A549 (cell line): Measurements from ENCODE around the gene H2BK1. TPM values are rescaled to one million over a fixed set of nuclear protein-coding genes. Genes with fewer than 3 reads are reported as not detected.

Experiments used
- ATAC-seq, 2 experiments: fragments of 200-7000 bp in 1 of 2; fragments of >200 bp in 1 of 2; cut with Nextera tagmentation in 1 of 2; cut with Tn5 transposase in 1 of 2; 3 replicates each; pipeline versions ENCODE4 v1.8.0 to v1.9.1; 2018 to 2020; ENCODE audit warnings: mild to moderate bottlenecking in 1 of 2, moderate library complexity in 1 of 2
- CTCF ChIA-PET: fragments of 300-600 bp; sonication (Branson Sonifier 250); formaldehyde crosslinking; extraction: SDS; loops from one replicate; lab custom pipeline; 2021; ENCODE audit warnings: antibody characterized with exemption, inconsistent platforms; lab: Yijun Ruan, JAX
- POLR2A ChIA-PET: fragments of 350-600 bp; formaldehyde crosslinking; extraction: SDS; loops from one replicate; lab custom pipeline; 2021; ENCODE audit warnings: antibody characterized with exemption, inconsistent platforms; lab: Yijun Ruan, JAX
- DNase-seq, 2 experiments: peaks; one replicate each; pipeline versions ENCODE4 v3.0.0 to v3.0.0-alpha.2; 2011 to 2016; ENCODE audit warnings: low read depth in 1 of 2, low spot score in 1 of 2
- FAIRE-seq: peaks from 2 replicates; lab custom pipeline; 2011; peaks lifted over from hg19 to GRCh38; lab: Jason Lieb, UNC
- H3K27ac ChIP-seq, 2 experiments: fragments of >200 bp; sonication (Bioruptor Twin); formaldehyde crosslinking; 3 replicates each; pipeline ENCODE4 v1.5.1; 2016 to 2017
- H3K4me1 ChIP-seq: fragments of >200 bp; sonication (Bioruptor Twin); formaldehyde crosslinking; 3 replicates; pipeline ENCODE4 v1.6.1; 2016
- H3K4me2 ChIP-seq: fragments of >200 bp; sonication (Bioruptor Twin); formaldehyde crosslinking; 3 replicates; pipeline ENCODE4 v1.6.1; 2016
- H3K4me3 ChIP-seq: fragments of >200 bp; sonication (Bioruptor Twin); formaldehyde crosslinking; 3 replicates; pipeline ENCODE4 v1.5.1; 2016
- H3K9me3 ChIP-seq: fragments of >200 bp; sonication (Bioruptor Twin); formaldehyde crosslinking; 3 replicates; pipeline ENCODE4 v1.6.1; 2016
- BCL3 ChIP-seq: fragments of >200 bp; sonication (Bioruptor Twin); formaldehyde crosslinking; IDR thresholded peaks from 3 replicates; pipeline ENCODE4 v1.6.1; 2016
- CBX2 ChIP-seq: fragments of 200-600 bp; sonication (generic); IDR thresholded peaks from 2 replicates; pipeline ENCODE4 v1.6.1; 2016; ENCODE audit warnings: low read depth, mild to moderate bottlenecking, borderline replicate concordance
- CEBPB ChIP-seq, 2 experiments: fragments of >200 bp in 1 of 2; sonication (Bioruptor Twin) in 1 of 2; formaldehyde crosslinking in 1 of 2; IDR thresholded peaks; 2 replicates each; pipeline ENCODE4 v1.6.1; 2012 to 2016
- CHD2 ChIP-seq: fragments of 150-350 bp; IDR thresholded peaks from 2 replicates; pipeline ENCODE4 v1.6.1; 2014; ENCODE audit warnings: low read length; ENCODE audit not compliant: partially characterized antibody
- CHD4 ChIP-seq: fragments of 200-600 bp; sonication (generic); IDR thresholded peaks from 2 replicates; pipeline ENCODE4 v1.6.1; 2016; ENCODE audit warnings: antibody characterized with exemption, mild to moderate bottlenecking, borderline replicate concordance
- EP300 ChIP-seq, 2 experiments: fragments of >200 bp; sonication (Bioruptor Twin); formaldehyde crosslinking; IDR thresholded peaks; 2 replicates in 1 of 2; 3 replicates in 1 of 2; pipeline ENCODE4 v1.6.1; 2016 to 2017
- ESRRA ChIP-seq: fragments of 150-350 bp; IDR thresholded peaks from 2 replicates; pipeline ENCODE4 v1.6.1; 2014; ENCODE audit warnings: mild to moderate bottlenecking, low read length, borderline replicate concordance
- FOSB ChIP-seq: fragments of 250-450 bp; sonication (Bioruptor Pico); IDR thresholded peaks from 2 replicates; pipeline ENCODE4 v1.5.0; 2020; ENCODE audit warnings: mild to moderate bottlenecking, moderate library complexity
- FOSL2 ChIP-seq, 2 experiments: fragments of 450-650 bp in 1 of 2; fragments of >200 bp in 1 of 2; sonication (Bioruptor Twin) in 1 of 2; formaldehyde crosslinking; IDR thresholded peaks; 2 replicates each; pipeline versions ENCODE4 v1.5.0 to v1.6.1; 2016 to 2020; ENCODE audit warnings: mild to moderate bottlenecking in 1 of 2, moderate library complexity in 1 of 2
- FOXS1 ChIP-seq: fragments of 250-450 bp; sonication (Bioruptor Pico); IDR thresholded peaks from 2 replicates; pipeline ENCODE4 v1.5.0; 2020; ENCODE audit warnings: mild to moderate bottlenecking, moderate library complexity
- GATA3 ChIP-seq: IDR thresholded peaks from 2 replicates; pipeline ENCODE4 v1.6.1; 2012; ENCODE audit warnings: borderline replicate concordance
- HEYL ChIP-seq: fragments of 250-450 bp; sonication (Bioruptor Pico); IDR thresholded peaks from 2 replicates; pipeline ENCODE4 v1.8.0; 2021; ENCODE audit warnings: mild to moderate bottlenecking, moderate library complexity
- HOXA7 ChIP-seq: fragments of 250-450 bp; sonication (Bioruptor Pico); IDR thresholded peaks from 2 replicates; pipeline ENCODE4 v1.5.0; 2020; ENCODE audit warnings: mild to moderate bottlenecking, moderate library complexity
- HOXB5 ChIP-seq: fragments of 250-450 bp; sonication (Bioruptor Pico); IDR thresholded peaks from 2 replicates; pipeline ENCODE4 v1.5.0; 2020; ENCODE audit warnings: mild to moderate bottlenecking, moderate library complexity
- JUN ChIP-seq, 2 experiments: fragments of >200 bp; sonication (Bioruptor Twin); formaldehyde crosslinking; IDR thresholded peaks; 2 replicates in 1 of 2; 3 replicates in 1 of 2; pipeline ENCODE4 v1.6.1; 2016 to 2017
- JUNB ChIP-seq: fragments of >200 bp; sonication (Bioruptor Twin); formaldehyde crosslinking; IDR thresholded peaks from 2 replicates; pipeline ENCODE4 v1.6.1; 2016
- MAZ ChIP-seq: fragments of 150-350 bp; IDR thresholded peaks from 2 replicates; pipeline ENCODE4 v1.6.1; 2014; ENCODE audit warnings: antibody characterized with exemption, low read depth, low read length, borderline replicate concordance
- NFE2L2 ChIP-seq: fragments of 150-350 bp; conservative IDR thresholded peaks from 2 replicates; pipeline ENCODE4 v1.6.1; 2014; ENCODE audit warnings: low read length
- NPAS2 ChIP-seq: fragments of 250-450 bp; sonication (Bioruptor Pico); IDR thresholded peaks from 2 replicates; pipeline ENCODE4 v1.8.0; 2022; ENCODE audit warnings: mild to moderate bottlenecking, moderate library complexity, borderline replicate concordance
- NR3C1 ChIP-seq: fragments of >200 bp; sonication (Bioruptor Twin); formaldehyde crosslinking; IDR thresholded peaks from 3 replicates; pipeline ENCODE4 v1.6.1; 2017
- PHF8 ChIP-seq: fragments of 200-600 bp; sonication (generic); IDR thresholded peaks from 2 replicates; pipeline ENCODE4 v1.6.1; 2016; ENCODE audit warnings: low read depth, mild to moderate bottlenecking, antibody characterized with exemption, moderate library complexity, borderline replicate concordance
- POLR2AphosphoS2 ChIP-seq: conservative IDR thresholded peaks from 2 replicates; pipeline ENCODE4 v1.6.1; 2012; ENCODE audit warnings: low read length, improper control_type of control experiment, inconsistent platforms
- RAD21 ChIP-seq, 2 experiments: fragments of >200 bp in 1 of 2; sonication (Bioruptor Twin) in 1 of 2; formaldehyde crosslinking in 1 of 2; IDR thresholded peaks in 1 of 2; conservative IDR thresholded peaks in 1 of 2; 2 replicates in 1 of 2; 3 replicates in 1 of 2; pipeline ENCODE4 v1.6.1; 2012 to 2018; ENCODE audit warnings: inconsistent platforms in 1 of 2
- RARB ChIP-seq: fragments of 250-450 bp; sonication (Bioruptor Pico); IDR thresholded peaks from 2 replicates; pipeline ENCODE4 v1.8.0; 2021; ENCODE audit warnings: mild to moderate bottlenecking, moderate library complexity
- RFX5 ChIP-seq: fragments of 450-650 bp; IDR thresholded peaks from 2 replicates; pipeline ENCODE4 v1.7.1; 2014; ENCODE audit warnings: antibody characterized with exemption, mild to moderate bottlenecking, moderate library complexity
- RNF2 ChIP-seq: fragments of 200-600 bp; sonication (generic); IDR thresholded peaks from 2 replicates; pipeline ENCODE4 v1.6.1; 2016; ENCODE audit warnings: low read depth, mild to moderate bottlenecking, antibody characterized with exemption, moderate library complexity, borderline replicate concordance
- SREBF2 ChIP-seq: fragments of 450-650 bp; IDR thresholded peaks from 2 replicates; pipeline ENCODE4 v1.6.1; 2014; ENCODE audit warnings: mild to moderate bottlenecking, moderate library complexity
- TP53 ChIP-seq: fragments of 250-450 bp; sonication (Bioruptor Pico); IDR thresholded peaks from 2 replicates; pipeline ENCODE4 v1.5.0; 2021; ENCODE audit warnings: mild to moderate bottlenecking, moderate library complexity
- ZFP36 ChIP-seq: fragments of 450-650 bp; IDR thresholded peaks from 2 replicates; pipeline ENCODE4 v1.6.1; 2014; ENCODE audit warnings: borderline replicate concordance; ENCODE audit not compliant: partially characterized antibody
- ZNF302 ChIP-seq: fragments of 250-450 bp; sonication (Bioruptor Pico); IDR thresholded peaks from 2 replicates; pipeline ENCODE4 v1.9.0; 2021; ENCODE audit warnings: inconsistent platforms, mild to moderate bottlenecking, moderate library complexity
- ZSCAN20 ChIP-seq: fragments of 250-450 bp; sonication (Bioruptor Pico); IDR thresholded peaks from 2 replicates; pipeline ENCODE4 v1.8.0; 2022; ENCODE audit warnings: mild to moderate bottlenecking, moderate library complexity
- WGBS: methylation state at CpG from one replicate; pipeline ENCODE4 v1.1.6; 2017; ENCODE audit errors: missing lambda C conversion rate; 5-methylcytosine and 5-hydroxymethylcytosine counted together
- polyA plus RNA-seq, 4 experiments: library from polyadenylated mRNA; depleted of rRNA in 3 of 4; stranded (reverse); fragments of >200 nt; fragmentation: RNase III in 1 of 4; extraction: RNeasy Plus Mini Kit Qiagen cat#74134 plus additional on column Dnase treatment in 1 of 4; gene quantifications; 2 replicates in 3 of 4; 3 replicates in 1 of 4; pipeline ENCODE4 v1.2.3, GENCODE V29; 2011 to 2017
- TF ChIP-seq, protein P1 (sequence below): fragments of >200 bp; sonication (Bioruptor Twin); formaldehyde crosslinking; IDR thresholded peaks from 2 replicates; pipeline ENCODE4 v1.6.1; 2016
- TF ChIP-seq, protein P2 (sequence below): IDR thresholded peaks from 2 replicates; pipeline ENCODE4 v1.6.1; 2012
- TF ChIP-seq, protein P3 (sequence below): fragments of 250-450 bp; sonication (Bioruptor Pico); IDR thresholded peaks from 2 replicates; pipeline ENCODE4 v1.5.0; 2021; ENCODE audit warnings: mild to moderate bottlenecking, moderate library complexity, borderline replicate concordance

The H2BK1 gene
- polyA plus RNA-seq, 2 of the 4 experiments (the other 2 are of a cell fraction) = not detected

- TF ChIP-seq HOXA7 (CRISPR knock-in tag) (no peak), JUNB (no peak), FOSL2 (IDR thresholded peaks at IDR 0.05) (no peak), FOSL2 (CRISPR knock-in tag; IDR thresholded peaks at IDR 0.05) (no peak), CHD4 (no peak), MAZ (no peak), RNF2 (no peak), NPAS2 (CRISPR knock-in tag) (no peak), PHF8 (no peak), CEBPB (IDR thresholded peaks at IDR 0.05) (no peak), ZFP36 (no peak), BCL3 (no peak), RARB (CRISPR knock-in tag) (no peak), RFX5 (no peak), GATA3 (no peak), POLR2AphosphoS2 (no peak), CBX2 (no peak), RAD21 (conservative IDR thresholded peaks at IDR 0.05 in 1 of 2, IDR thresholded peaks at IDR 0.05 in 1 of 2) (no peak)
- TF ChIP-seq, protein P1, sequence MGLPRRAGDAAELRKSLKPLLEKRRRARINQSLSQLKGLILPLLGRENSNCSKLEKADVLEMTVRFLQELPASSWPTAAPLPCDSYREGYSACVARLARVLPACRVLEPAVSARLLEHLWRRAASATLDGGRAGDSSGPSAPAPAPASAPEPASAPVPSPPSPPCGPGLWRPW = no peak
- TF ChIP-seq, protein P2, sequence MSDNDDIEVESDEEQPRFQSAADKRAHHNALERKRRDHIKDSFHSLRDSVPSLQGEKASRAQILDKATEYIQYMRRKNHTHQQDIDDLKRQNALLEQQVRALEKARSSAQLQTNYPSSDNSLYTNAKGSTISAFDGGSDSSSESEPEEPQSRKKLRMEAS = no peak
- TF ChIP-seq, protein P3, sequence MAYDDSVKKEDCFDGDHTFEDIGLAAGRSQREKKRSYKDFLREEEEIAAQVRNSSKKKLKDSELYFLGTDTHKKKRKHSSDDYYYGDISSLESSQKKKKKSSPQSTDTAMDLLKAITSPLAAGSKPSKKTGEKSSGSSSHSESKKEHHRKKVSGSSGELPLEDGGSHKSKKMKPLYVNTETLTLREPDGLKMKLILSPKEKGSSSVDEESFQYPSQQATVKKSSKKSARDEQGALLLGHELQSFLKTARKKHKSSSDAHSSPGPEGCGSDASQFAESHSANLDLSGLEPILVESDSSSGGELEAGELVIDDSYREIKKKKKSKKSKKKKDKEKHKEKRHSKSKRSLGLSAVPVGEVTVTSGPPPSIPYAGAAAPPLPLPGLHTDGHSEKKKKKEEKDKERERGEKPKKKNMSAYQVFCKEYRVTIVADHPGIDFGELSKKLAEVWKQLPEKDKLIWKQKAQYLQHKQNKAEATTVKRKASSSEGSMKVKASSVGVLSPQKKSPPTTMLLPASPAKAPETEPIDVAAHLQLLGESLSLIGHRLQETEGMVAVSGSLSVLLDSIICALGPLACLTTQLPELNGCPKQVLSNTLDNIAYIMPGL (CRISPR knock-in tag) = no peak
- TF ChIP-seq, all 56 proteins: peak for 0
- Histone ChIP-seq H3K4me2 (no peak overlapping the region), H3K27ac (no peak overlapping the region), H3K9me3 (no peaks in the 10 kb centered on the region), H3K4me3 (no peak overlapping the region), H3K4me1 (no peaks in the 10 kb centered on the region)
- no peak for DNase-seq
- ChIA-PET CTCF (interaction anchor here (1.2 to 2.1 kb wide), 7 partner anchors 11 to 96 kb away, joined by 3 to 6 read pairs (median 3); no protein-coding TSS in a partner anchor), POLR2A (no interaction called here)
- no peak for FAIRE-seq
- WGBS = 77% methylated on average over 7 of the region's 12 CpGs
- ATAC-seq = no peak
Observed at GRCh38 chr7:151207804-151208203, 2.5 kb downstream of the H2BK1 start.

GRCh38 chr7:151207315-151207714 is 3.0 kb downstream of the H2BK1 start:
- Histone ChIP-seq H3K4me1 (no peaks in the 10 kb centered on the region), H3K9me3 (no peaks in the 10 kb centered on the region), H3K27ac (no peak overlapping the region), H3K4me2 (no peak overlapping the region), H3K4me3 (no peak overlapping the region)
- ATAC-seq (no peak), FAIRE-seq (no peak), DNase-seq (no peak)
- 77% methylated on average over 9 of the region's 9 CpGs for WGBS
- no peak for TF ChIP-seq TP53
- TF ChIP-seq ZNF302 (CRISPR knock-in tag) = no peak
- no peak for TF ChIP-seq RNF2
- TF ChIP-seq JUNB = no peak
- no peak for TF ChIP-seq NR3C1
- TF ChIP-seq FOSB (CRISPR knock-in tag) = no peak
- TF ChIP-seq ESRRA = no peak
- no peak for TF ChIP-seq SREBF2
- TF ChIP-seq JUN (IDR thresholded peaks at IDR 0.05) = no peak
- no peak for TF ChIP-seq CHD2
- no peak for TF ChIP-seq EP300 (IDR thresholded peaks at IDR 0.05)
- no peak for TF ChIP-seq NPAS2 (CRISPR knock-in tag)
- TF ChIP-seq HEYL (CRISPR knock-in tag) = no peak
- TF ChIP-seq ZSCAN20 (CRISPR knock-in tag) = no peak
- no peak for TF ChIP-seq FOXS1 (CRISPR knock-in tag)
- TF ChIP-seq NFE2L2 = no peak
- TF ChIP-seq HOXB5 (CRISPR knock-in tag) = no peak
- ChIA-PET CTCF (interaction anchor here (1.2 to 2.1 kb wide), 7 partner anchors 18 to 97 kb away, joined by 3 to 6 read pairs (median 3); no protein-coding TSS in a partner anchor), POLR2A (no interaction called here)
